Measurements from ENCODE around the gene SEMA4D.
"Not testable (repeated sequence)": the region's sequence is repeated elsewhere in the genome, so short reads cannot be mapped to it uniquely, and the experiment has no call there.

SEMA4D gene

GRCh38 chr9:89482901-89483361 lies 15.0 kb downstream of the SEMA4D start:
- DNase-seq (ENCODE audit: low read depth in 2 of 2): no peak

GRCh38 chr9:89482056-89482851 lies 15.7 kb downstream of the SEMA4D start:
- DNase-seq (ENCODE audit: low read depth in 2 of 2): no peak

GRCh38 chr9:89481538-89481915 lies 16.4 kb downstream of the SEMA4D start:
- DNase-seq (ENCODE audit: low read depth in 2 of 2): no peak

GRCh38 chr9:89480825-89481537 lies 16.9 kb downstream of the SEMA4D start:
- no peak for DNase-seq (ENCODE audit: low read depth in 2 of 2)

- DNase-seq (ENCODE audit: low read depth in 2 of 2): not testable (repeated sequence)
Observed at GRCh38 chr9:89480372-89480771, 17.5 kb downstream of the SEMA4D start.

GRCh38 chr9:89479669-89480011 lies 18.3 kb downstream of the SEMA4D start:
- DNase-seq (ENCODE audit: low read depth in 2 of 2): not testable (repeated sequence)

GRCh38 chr9:89478821-89479668 lies 18.9 kb downstream of the SEMA4D start:
- no peak for DNase-seq (ENCODE audit: low read depth in 2 of 2)

GRCh38 chr9:89477811-89478630 lies 19.9 kb downstream of the SEMA4D start:
- DNase-seq (ENCODE audit: low read depth in 2 of 2): peak in 1 of 2 donors; percentile 51

- no peak for DNase-seq (ENCODE audit: low read depth in 2 of 2)
Observed at GRCh38 chr9:89477384-89477783, 20.5 kb downstream of the SEMA4D start.

- DNase-seq (ENCODE audit: low read depth in 2 of 2): no peak
Observed at GRCh38 chr9:89476546-89476945, 21.4 kb downstream of the SEMA4D start.

- DNase-seq (ENCODE audit: low read depth in 2 of 2): no peak
Observed at GRCh38 chr9:89475891-89476440, 21.9 kb downstream of the SEMA4D start.

- no peak for DNase-seq (ENCODE audit: low read depth in 2 of 2)
Observed at GRCh38 chr9:89474939-89475338, 23.0 kb downstream of the SEMA4D start.

- DNase-seq (ENCODE audit: low read depth in 2 of 2): no peak
Observed at GRCh38 chr9:89473762-89474469, 24.0 kb downstream of the SEMA4D start.

GRCh38 chr9:89471796-89472320 lies 26.1 kb downstream of the SEMA4D start:
- not testable (repeated sequence) for DNase-seq (ENCODE audit: low read depth in 2 of 2)

GRCh38 chr9:89471390-89471789 lies 26.5 kb downstream of the SEMA4D start:
- no peak for DNase-seq (ENCODE audit: low read depth in 2 of 2)

GRCh38 chr9:89470224-89470839 lies 27.6 kb downstream of the SEMA4D start:
- no peak for DNase-seq (ENCODE audit: low read depth in 2 of 2)

- DNase-seq (ENCODE audit: low read depth in 2 of 2): no peak
Observed at GRCh38 chr9:89469003-89469402, 28.9 kb downstream of the SEMA4D start.

GRCh38 chr9:89468281-89468960 lies 29.5 kb downstream of the SEMA4D start:
- DNase-seq (ENCODE audit: low read depth in 2 of 2): no peak

GRCh38 chr9:89467278-89467625 lies 30.7 kb downstream of the SEMA4D start:
- DNase-seq (ENCODE audit: low read depth in 2 of 2): no peak

All from stimulated activated CD8-positive, alpha-beta memory T cell treated with anti-CD3 and anti-CD28 coated beads, Interleukin-2, amount 100 ng/mL, for 1 hour (primary cell).